ENCODE data around the gene DONSON. TPM values are rescaled to one million over a fixed set of nuclear protein-coding genes. Genes with fewer than 3 reads are reported as not detected.

DONSON gene
- total and polyA plus RNA-seq, 2 of the 8 experiments (the other 6 are each of a cell fraction or from before 2014, with no cell fraction given) = 21.9 to 32.5 TPM

DNA sequence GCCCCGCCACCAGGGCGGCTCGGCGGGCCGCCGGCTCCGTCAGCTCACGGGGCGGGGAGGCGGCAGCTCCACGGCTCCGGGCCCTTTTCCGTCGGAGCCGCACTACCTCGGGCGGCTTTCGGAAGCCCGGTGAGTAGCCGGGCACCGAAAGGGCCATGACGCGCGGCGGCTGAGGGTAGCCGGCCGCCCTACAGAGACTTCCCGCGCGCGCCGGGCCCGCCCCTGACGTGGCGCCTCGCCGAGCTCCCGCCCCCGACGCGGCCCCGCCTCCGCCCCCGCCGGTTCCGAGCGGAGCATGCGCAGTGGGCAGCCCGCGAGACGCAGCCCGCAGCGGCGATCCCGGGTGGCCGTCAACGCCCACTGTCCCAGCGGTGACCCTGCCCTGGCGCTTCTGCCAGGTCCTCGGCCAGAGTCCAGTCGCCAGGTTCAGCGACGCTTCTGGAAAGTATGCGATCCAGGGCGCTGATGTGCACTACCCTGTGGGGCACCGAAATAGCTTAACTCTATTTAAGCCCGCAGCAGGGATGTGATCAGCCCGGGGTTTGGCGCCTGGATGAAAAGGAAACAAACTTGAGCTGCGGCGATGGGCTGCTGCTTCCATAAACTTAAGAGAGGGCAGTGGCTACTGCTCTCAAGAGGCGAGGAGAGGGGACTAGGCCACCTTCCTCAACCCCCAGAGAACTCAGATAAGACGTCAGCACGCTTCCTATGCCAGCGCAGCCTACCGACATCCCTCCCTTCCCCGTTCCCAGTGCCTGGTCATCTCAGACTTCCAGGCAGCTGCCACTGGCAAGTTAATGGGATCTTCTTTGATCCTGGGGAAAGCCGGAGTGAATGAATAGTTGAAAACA lies at the start of gene DONSON (continued):
- TF ChIP-seq CHD7 (IDR thresholded peaks at IDR 0.05; ENCODE audit: insufficient replicate concordance, low read length) = no peak
- TF ChIP-seq JUN (IDR thresholded peaks at IDR 0.05; ENCODE audit: low read depth, low read length) = no peak
- no peak for TF ChIP-seq MAFK (IDR thresholded peaks at IDR 0.05; ENCODE audit: low read depth, low read length)
- peak; percentile 67 for TF ChIP-seq TAF7 (optimal IDR thresholded peaks at IDR 0.05; ENCODE audit: borderline replicate concordance, low read depth, low read length)
- TF ChIP-seq RNF2 (IDR thresholded peaks at IDR 0.05; ENCODE audit: borderline replicate concordance, low read depth, low read length, missing control alignments, poor library complexity, severe bottlenecking) = no peak
- no peak for TF ChIP-seq ZNF274 (IDR thresholded peaks at IDR 0.05; ENCODE audit: borderline replicate concordance, extremely low read depth, low read length)
- peak; percentile 78 for TF ChIP-seq NRF1 (IDR thresholded peaks at IDR 0.05; ENCODE audit: low read depth, low read length)
- no peak for TF ChIP-seq SIRT6 (IDR thresholded peaks at IDR 0.05; ENCODE audit: low read length)
- no peak for TF ChIP-seq HDAC2 (IDR thresholded peaks at IDR 0.05; ENCODE audit: borderline replicate concordance in 1 of 2, low read depth in 2 of 2, low read length in 2 of 2)
